ENCODE measurements around the gene PPP2R3A. TPM values are rescaled to one million over a fixed set of nuclear protein-coding genes. Genes with fewer than 3 reads are reported as not detected.
A peak's percentile ranks its signal among the peaks of the same experiment; 100 is the strongest.
"Not testable (repeated sequence)": the region's sequence is repeated elsewhere in the genome, so short reads cannot be mapped to it uniquely, and the experiment has no call there.

The PPP2R3A gene
- total RNA-seq, 1 donor from 2014 or later: 24.8 TPM

GRCh38 chr3:136162322-136162721, 196.8 kb downstream of the PPP2R3A start:
- DNase-seq: no peak

- DNase-seq: not testable (repeated sequence)
Observed at GRCh38 chr3:136163607-136164006, 198.1 kb downstream of the PPP2R3A start.

- no peak for DNase-seq
Observed at GRCh38 chr3:136166507-136166906, 201.0 kb downstream of the PPP2R3A start.

GRCh38 chr3:136168236-136168635, 202.7 kb downstream of the PPP2R3A start:
- DNase-seq: not testable (repeated sequence)

- DNase-seq: no peak
Observed at GRCh38 chr3:136171097-136171542, 205.6 kb downstream of the PPP2R3A start.

- DNase-seq: no peak
Observed at GRCh38 chr3:136173939-136174490, 208.5 kb downstream of the PPP2R3A start.

GRCh38 chr3:136177876-136178275, 212.3 kb downstream of the PPP2R3A start:
- no peak for DNase-seq

GRCh38 chr3:136181741-136182140, 216.2 kb downstream of the PPP2R3A start:
- no peak for DNase-seq

- no peak for DNase-seq
Observed at GRCh38 chr3:136184703-136185102, 219.2 kb downstream of the PPP2R3A start.

GRCh38 chr3:136186344-136186743, 220.8 kb downstream of the PPP2R3A start:
- DNase-seq: no peak

- DNase-seq: no peak
Observed at GRCh38 chr3:136186846-136187245, 221.3 kb downstream of the PPP2R3A start.

GRCh38 chr3:136187868-136188267, 222.3 kb downstream of the PPP2R3A start:
- no peak for DNase-seq

- no peak for DNase-seq
Observed at GRCh38 chr3:136189043-136189442, 223.5 kb downstream of the PPP2R3A start.

GRCh38 chr3:136189859-136190617, 224.5 kb downstream of the PPP2R3A start:
- no peak for DNase-seq

GRCh38 chr3:136192195-136192594, 226.7 kb downstream of the PPP2R3A start:
- DNase-seq: not testable (repeated sequence)

- no peak for DNase-seq
Observed at GRCh38 chr3:136192831-136193230, 227.3 kb downstream of the PPP2R3A start.

GRCh38 chr3:136193278-136194054, 227.9 kb downstream of the PPP2R3A start:
- DNase-seq: peak; percentile 5

GRCh38 chr3:136194409-136195257, 229.1 kb downstream of the PPP2R3A start:
- peak; percentile 33 for DNase-seq

GRCh38 chr3:136195258-136196063, 229.9 kb downstream of the PPP2R3A start:
- peak; percentile 79 for DNase-seq

- no peak for DNase-seq
Observed at GRCh38 chr3:136196064-136196400, 230.5 kb downstream of the PPP2R3A start, which contains the start of gene MSL2. Gene MSL2, minus strand, starts transcription at chr3:136196335. Its CDS starts 1,222 bp downstream, at chr3:136195113.

Data from skin of body (tissue), 2 donors.